SKM-1 (cell line): ENCODE data around the gene RELL1.

Source experiments
- DNase-seq: peaks from one replicate; lab custom pipeline; 2025; ENCODE audit not compliant: unreplicated experiment; lab: John Stamatoyannopoulos, UW

RELL1 gene, protein sequence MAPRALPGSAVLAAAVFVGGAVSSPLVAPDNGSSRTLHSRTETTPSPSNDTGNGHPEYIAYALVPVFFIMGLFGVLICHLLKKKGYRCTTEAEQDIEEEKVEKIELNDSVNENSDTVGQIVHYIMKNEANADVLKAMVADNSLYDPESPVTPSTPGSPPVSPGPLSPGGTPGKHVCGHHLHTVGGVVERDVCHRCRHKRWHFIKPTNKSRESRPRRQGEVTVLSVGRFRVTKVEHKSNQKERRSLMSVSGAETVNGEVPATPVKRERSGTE

GRCh38 chr4:37686373-37687193 lies at the start of gene RELL1:
TSS of gene RELL1 (minus strand) at chr4:37686376. CDS start at chr4:37686287, 89 bp downstream.
- peak; percentile 97 for DNase-seq

- no peak for DNase-seq
These were observed 49.4 kb upstream of the RELL1 start for GRCh38 chr4:37735578-37735977.

DNA sequence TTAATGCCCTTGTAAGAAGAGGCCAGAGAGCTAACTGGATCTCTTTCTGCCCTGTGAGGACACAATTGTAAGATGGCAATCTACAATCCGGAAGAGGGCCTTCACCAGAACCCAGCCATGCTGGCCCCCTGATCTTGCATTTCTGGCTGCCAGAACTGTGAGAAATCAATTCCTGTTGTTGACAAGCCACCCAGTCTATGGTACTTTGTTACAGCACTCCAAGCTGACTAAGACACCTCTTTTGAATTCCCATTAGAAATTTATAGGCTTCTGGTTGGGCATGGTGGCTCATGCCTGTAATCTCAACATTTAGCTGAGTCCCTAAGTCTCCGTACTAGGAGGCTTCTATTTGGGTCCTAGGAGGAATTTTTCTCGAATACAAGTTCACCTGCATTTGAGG lies 48.8 kb upstream of the RELL1 start:
- DNase-seq: no peak

DNA sequence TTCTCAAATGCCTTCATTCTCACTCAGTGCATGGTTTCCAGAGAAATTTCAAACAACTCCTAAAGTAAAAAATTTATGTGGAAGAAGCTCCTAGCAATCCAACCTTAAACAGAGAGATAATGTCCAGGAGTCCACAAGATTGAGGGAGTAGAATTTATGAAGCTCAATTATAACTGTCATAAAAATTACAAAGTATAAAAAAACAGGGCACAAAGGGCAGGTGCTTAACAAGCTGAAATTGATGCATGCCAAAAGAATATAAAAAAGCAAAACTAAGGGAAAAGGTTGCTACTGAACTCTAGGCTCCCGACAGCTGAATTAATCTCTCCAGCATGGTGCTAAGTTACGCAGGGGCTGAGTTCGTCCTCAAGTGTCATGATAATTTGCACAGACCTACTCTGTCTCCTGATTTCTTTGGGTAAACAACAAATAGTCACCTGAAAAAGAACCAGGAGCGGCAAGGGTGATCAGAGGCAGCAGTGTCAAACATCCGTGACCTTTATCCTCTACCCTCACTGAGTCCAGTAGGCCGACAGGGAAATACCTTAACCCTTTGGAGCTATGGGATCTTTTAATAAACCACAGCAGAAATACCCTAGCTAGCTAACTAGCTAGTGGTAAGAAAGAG lies 47.2 kb upstream of the RELL1 start:
- no peak for DNase-seq

DNA sequence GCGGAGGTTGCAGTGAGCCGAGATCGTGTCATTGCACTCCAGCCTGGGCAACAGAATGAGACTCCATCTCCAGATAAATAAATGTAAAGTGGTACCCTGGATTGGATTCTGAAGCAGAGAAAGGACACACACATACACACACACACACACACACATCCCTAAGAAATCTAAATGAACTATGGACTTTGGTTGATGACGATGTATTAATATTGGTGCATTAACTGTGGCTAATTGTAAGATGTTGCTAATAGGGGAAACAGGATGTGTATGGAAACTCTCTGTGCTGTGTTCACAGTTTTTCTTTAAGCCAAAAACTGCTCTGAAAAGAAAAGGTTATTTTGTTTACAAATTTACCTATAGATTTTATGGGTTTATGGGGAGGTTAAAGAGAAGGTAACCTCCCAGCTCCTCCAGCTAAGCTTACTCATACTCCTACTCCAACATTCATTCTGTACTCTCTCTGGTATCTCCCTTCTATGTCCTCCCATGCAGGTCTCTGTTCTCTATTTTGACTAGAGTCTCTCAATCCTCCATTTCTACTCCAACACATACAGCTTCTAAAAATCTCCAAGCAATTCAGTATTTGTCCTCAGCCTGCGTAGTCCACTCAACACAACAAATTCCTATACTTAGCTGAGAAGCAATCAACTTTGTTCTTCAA lies 46.5 kb upstream of the RELL1 start:
- no peak for DNase-seq

DNA sequence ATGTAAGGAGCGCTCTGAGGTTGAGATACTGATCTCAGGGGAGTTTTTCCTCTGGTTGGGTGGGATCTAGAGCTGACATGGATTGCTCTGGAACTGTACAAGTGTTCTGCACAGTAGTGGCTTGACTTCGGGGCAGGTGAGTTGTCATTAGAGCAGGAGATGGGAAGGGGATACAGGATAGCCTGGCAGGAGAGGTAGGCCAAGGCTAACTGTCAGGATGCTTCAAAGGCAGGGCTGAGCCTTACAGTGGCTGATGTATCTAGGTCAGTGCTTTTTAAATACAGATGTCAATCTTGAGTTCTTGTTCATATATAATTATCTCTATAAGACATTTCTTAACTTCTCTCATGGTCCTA lies 43.5 kb upstream of the RELL1 start:
- no peak for DNase-seq

DNA sequence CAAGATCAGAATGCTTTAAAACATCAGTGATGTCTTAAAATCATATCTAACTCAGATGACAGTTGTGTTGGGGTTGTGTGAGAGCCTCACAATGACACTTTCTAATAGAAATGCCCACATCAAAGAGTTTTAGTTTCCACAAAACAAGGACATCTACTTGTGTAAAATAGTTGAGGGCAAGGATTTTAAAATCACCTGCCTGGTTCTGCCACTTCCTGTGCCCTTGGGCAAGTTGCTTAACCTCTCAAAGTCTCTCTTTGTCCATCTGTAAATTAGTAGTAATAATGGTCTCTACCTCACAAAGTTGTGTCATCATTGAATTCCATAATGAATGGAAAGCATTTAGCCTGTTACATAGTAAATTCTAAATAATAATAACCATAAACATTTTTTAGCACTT lies 41.9 kb upstream of the RELL1 start:
- DNase-seq: no peak

GRCh38 chr4:37727635-37728034 lies 41.5 kb upstream of the RELL1 start:
- DNase-seq: no peak

GRCh38 chr4:37726666-37727065 lies 40.5 kb upstream of the RELL1 start:
- DNase-seq: no peak

GRCh38 chr4:37725718-37726117 lies 39.5 kb upstream of the RELL1 start:
- no peak for DNase-seq

DNA sequence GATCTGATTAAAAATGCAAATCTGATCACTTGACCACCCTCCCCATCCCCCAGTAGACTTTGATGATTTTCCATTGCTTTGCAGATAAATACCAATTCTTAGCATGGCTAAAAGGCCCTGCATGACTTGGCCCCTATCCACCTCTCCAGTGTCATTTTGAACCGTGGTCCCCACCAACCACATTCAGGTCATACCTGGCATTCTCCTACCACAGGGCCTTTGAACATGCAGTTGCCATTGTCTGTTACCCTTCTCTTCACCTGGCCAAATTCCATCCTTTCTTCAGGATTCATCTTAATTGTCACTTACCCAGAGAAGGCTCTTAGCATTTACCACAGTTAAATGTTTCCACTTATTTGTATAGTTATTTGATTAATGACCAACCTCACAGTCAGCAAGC lies 36.9 kb upstream of the RELL1 start:
- no peak for DNase-seq

DNA sequence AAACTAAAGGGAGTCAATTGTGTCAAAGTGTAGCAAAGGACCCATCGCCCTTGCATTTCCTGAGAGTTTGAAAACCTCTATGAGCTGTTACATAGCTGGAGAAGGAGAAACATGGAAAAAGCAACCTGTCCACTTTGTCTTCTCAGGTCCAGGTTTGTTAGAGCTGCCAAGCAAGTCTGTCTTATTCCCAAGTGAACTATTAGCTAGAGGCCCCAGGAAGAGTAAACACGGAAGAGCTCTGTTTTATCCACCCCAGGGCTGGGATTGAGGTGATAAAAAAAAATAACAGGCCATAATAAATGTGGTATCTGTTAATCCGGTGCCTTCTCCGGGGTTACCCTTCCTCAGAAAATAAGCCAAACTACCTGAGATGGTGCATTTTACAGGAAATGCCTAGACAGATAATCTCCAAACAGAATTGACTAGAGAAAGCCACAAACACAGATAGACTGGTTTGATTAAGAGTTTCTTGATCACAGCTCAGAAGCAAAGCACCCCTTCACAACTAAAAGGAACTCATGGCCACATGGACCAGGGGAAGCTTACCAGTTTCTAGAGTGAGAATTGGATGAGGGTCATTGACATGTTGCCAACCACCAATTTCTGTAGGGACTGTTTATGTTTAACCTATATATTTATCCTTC lies 35.9 kb upstream of the RELL1 start:
- no peak for DNase-seq

- DNase-seq: no peak
These were observed 32.8 kb upstream of the RELL1 start for GRCh38 chr4:37719021-37719420.

DNA sequence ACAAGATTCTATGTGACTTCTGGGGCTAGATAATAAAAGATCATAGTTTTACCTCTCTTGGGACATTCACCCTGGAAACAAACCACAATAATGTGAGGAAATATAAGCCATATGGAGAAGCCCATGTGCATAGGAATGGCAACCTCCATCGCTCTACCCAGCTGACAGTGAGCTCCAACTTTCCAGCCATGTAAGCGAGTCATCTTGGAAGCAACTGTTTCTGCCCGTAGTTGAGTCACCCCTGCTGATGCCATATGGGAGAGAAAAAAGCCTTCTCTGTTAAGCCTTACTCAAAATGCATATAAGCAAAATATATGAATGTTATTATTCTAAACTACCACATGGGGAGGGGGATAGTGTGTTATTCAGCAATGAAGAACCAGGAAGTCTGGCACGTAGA lies 31.4 kb upstream of the RELL1 start:
- DNase-seq: no peak

DNA sequence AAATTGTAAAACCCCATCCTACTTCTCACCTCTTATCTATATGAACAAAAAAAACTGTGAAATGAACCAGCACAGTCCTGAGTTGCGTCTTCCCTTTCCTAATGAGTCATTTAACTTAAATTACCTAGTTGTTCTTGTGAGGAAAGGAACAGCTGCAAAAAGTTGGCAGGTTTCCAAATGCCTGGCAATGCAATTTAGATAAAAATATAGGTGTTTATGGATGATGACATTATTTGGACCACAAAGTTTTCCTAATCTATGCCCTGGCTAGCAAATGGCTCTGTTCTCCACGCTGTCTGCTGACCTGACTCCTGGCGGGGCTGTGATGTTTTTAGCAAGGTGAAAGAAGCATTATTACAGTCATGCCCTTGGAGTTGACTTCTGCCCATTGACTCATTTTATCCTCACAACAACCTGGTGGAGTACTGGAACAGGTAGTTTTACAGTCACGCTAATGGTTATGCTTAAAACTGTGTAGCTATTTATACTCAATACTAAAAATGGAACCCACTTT lies 29.8 kb upstream of the RELL1 start:
- no peak for DNase-seq

DNA sequence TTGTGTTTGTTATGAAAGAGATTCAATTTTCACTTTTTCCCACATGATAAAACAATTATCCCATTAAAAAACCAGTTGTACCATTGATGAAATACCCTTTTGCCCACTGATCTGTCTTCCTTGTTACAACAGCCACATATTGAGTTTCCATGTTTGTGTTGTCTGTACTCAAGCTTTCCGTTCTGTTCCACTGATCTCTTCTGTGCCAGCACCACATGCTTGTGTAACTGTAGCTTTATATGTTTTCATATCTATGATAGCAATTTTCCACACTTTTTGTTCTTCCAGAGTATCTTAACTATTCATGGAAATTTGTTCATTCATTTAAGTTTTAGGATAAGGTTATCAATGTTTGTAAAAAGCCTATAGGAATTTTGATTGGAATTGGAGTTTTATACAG lies 24.3 kb upstream of the RELL1 start:
- no peak for DNase-seq

GRCh38 chr4:37706032-37706431 lies 19.9 kb upstream of the RELL1 start:
- DNase-seq: no peak

DNA sequence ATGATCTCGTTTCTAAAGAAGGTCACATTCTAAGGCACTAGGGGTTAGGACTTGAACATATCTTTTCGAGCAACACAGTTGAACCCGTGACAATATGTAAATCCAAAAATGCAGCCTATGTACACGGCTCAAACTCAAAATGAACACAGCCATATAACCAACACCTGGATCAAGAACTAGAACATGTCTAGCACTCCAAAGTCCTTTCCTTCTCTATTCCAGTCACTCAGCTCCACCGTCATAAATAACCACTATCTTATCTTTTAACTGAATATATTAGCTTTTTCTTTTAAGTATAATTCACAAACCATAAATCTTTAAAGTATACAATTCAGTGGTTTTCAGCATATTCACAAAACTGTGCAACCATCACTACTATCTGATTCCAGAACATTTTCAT lies 19.4 kb upstream of the RELL1 start:
- no peak for DNase-seq

DNA sequence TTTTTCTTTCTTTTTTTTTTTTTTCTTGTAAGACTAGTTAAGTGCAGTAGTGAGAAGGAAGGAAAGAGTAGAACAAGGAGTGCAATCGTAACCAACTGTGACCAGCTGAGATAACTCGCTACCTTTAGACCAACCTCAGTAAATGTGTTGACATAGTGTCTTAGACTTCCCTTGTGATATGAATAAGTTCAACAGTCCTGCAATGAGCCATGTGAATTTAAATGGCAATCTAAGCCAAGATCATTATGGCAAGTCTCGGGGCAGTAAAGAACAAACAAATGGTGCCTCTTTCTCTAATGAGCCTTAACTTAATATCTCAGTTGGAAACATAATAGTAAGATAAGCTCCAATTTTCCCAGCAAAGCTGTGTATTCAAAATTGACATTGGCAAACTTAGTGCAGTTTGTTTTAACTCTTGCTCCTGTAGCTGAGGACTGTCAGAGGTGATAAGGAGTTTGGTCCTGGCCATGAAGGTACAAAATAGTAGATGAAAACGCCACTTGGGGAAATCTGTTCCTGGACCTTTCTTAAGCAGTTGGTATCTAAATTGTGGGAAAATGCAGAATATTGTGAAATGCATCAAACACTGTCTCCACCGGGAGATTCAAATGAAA lies 13.8 kb upstream of the RELL1 start:
- no peak for DNase-seq

DNA sequence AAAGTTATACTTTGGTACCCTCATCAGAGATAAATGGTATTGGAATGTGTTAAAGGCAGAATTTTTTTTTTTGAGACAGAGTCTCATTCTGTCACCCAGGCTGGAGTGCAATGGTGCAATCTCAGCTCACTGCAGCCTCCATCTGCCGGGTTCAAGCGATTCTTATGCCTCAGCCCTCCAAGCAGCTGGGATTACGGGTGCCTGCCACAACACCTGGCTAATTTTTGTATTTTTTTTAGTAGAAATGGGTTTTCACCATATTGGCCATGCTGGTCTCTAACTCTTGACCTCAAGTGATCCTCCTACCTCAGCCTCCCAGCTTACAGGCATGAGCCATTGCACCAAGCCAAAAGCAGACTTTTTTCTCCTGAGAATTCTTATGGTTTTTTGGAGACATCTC lies 11.4 kb upstream of the RELL1 start:
- no peak for DNase-seq
